Astrocyte of the hippocampus (primary cell): ENCODE results near the gene CACNA1E.

ENCODE experiments used
- DNase-seq: peaks from one replicate; pipeline ENCODE4 v3.0.0; 2011; ENCODE audit warnings: low read depth, low spot score

CACNA1E gene

DNA sequence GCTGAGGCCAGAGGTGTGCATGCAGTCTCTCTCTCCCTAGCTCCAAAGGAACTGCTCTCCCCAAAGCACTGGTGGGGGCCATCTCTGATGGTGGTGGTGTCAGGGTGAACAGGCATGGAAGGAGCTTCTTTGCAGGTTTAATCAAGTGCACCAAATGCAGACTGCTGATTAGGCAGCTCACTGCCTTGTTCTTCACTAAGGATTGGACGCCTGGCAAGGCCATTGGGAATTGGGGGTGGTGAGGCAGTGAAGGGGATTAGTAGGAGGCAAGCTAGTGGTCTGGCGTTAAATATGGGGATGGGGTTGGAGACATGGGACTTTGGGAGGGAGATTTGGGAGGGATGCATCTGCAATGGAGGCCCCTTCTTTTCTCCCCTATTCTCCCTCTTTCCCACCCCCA, 1.5 kb downstream of the CACNA1E start:
- DNase-seq, result no peak

DNA sequence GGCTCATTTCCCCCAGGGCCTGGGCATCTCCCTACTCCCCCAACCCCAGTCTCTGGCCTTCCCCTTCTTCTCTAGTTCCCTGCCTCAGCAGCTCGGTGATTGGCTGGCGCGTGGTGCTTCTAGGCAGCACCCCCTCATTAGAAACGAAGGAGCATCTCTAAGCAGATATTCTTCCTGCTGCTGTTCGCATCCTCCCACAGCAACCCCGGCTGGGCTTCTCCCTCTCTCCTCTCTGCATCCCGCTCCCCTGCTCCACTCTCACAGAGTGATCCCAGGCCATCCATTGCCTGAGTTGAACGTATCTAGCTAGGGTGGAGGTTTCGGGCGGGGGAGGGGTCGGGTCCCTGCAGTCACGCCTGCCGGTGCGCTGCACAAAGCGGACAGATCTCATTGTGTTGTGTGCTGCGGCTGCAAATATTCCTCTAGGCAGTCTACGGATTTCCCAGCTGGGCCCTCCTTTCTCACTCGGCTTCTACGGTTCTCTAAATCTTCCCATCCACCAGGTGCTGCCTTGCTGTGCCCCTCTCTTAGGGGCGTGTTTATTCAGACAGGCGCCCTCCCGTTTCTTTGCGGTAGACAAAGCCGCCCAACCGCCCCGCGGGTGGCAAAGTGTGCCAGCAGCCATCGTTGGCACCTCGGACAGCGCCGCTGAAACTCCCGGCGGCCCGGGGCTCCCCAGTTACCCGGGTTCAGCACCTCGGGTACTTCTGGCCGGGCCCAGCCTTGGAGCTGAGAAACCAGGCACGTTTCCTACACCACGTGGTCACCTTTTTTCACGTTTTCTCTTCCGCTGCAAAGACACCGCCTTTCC, 2.2 kb downstream of the CACNA1E start:
- DNase-seq, result peak; percentile 57

DNA sequence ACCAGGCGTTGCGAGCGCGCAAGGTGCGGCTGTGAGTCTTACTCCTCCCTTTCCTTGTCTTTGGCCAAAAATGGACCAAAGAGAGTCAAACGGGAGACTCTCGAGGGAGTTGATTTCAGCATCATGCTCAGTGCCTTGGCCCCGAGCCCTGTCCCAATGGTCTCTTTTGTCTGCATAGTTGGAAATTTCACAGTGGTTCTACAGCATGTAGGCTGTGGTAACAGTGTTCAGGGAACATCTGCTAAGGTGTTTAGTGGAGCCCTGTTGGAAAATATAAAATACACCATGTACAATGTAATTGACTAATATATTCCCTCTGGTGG, 2.7 kb downstream of the CACNA1E start:
- DNase-seq, result no peak

DNA sequence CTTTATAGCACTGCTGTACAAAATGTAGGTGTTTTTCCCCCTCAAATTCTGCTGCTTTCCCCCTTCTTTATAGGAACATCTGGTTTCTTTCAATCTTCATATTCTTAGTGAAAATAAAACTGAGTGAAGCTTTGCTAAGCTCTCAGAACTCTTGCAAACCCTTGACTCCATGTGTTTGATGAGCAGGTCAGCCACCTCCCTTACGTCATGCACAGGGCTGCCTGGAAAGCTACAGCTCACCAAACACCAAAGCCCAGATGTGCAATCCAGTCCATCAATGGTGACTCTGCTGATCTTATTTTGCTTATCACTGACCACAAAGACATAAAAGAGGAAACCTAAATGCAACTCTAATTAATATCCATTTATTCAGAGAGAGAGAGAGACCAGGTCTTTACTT, 5.5 kb downstream of the CACNA1E start:
- no peak for DNase-seq

DNA sequence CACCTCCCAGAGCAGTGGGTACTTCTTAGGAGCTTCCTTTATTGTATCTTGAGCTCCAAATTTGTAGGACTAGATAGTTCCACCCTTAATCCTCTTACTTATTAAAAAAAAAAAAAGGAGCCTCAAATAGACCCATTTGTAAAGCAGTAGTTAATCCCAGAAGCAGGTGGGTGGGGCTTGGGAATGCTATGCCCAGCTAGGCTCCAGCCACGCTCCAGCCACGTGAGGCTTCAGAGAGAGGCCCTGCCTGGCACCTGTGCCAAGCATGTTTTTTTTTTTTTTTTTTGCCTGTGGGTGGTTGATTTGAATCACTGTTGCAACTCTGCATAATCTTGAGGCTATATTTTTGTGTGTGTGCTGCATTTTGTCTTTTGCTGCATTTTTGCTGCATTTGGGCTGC, 7.0 kb downstream of the CACNA1E start:
- no peak for DNase-seq

DNA sequence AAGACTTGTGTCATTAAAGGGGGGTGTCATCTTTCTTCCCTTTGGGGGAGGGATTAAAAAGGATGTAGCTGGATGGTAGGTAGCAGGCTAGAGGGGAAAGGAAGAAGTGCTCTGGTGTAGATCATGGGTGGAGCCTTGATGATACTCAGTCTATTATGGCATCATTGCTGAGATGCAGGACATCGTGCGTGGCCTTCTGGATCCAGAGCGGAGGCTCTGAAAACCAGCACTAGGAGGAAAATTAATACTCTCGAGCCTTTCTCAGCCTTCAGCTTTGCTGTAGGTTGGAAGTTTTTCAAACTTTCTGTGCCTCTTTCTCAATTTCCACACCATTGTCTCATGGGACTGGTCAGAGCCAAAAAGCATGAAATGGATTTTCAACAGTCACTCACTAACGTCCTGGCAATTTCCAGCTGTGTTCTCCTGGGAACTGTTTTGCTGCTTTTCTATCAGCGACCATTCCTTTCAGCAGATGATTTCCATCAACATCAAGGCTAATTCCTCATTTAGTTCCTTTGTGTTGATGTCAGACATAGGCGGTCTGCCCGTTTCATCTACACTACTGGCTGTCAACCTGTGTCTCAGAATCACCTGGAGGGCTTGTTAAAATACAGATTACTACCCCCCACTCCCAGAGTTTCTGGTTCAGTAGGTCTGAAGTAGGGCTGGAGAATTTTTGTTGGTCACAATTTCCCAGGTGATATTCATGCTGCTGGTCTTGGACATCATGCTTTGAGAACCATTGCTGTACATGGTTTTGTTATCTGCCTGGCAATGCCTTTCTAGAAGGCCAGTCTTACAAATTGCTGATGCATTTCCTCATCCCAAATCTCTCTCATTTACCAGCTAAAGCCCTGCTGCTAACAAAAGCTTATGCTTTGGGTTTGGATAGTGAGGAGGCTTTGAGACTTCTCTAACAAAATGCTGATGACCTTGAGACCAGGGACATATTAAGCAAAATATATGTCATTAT, 7.7 kb downstream of the CACNA1E start:
- no peak for DNase-seq

DNA sequence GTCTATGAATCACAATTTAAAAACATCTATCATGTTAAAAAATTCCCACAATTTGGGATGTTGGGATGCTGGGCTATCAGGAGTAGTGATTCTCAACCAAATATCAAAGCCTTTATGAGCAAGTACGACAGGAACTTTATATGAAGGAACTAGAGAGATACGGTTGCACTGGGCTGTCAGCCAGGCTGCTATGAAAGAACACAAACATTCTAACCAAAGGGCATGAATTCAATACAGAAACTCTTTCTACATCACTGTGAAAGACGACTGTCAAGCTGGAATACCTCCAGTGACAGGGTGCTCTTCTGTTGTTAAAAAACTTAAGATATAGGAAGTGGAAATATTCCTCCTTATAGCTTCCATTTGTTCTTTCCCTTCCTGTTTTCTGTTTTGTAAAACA, 9.8 kb downstream of the CACNA1E start:
- peak; percentile 14 for DNase-seq

DNA sequence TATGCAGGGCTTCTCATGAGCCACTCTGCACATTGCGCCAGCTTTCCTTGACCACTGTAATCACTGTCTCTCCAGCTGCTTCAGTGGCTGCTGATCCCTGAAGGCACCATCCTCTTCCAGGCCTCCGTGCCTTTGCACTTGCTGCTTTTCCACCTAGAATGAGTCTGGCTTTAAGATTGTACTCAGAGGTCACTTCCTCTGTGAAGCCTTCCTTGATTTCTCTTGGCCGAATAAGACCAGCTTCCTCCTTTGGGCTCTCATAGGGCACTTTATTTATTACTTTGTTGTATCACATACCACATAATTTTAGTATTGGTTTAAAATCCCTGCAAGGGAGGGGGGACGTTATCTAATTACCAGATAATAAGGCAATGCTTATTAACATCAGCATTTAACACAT, 10.6 kb downstream of the CACNA1E start:
- no peak for DNase-seq

DNA sequence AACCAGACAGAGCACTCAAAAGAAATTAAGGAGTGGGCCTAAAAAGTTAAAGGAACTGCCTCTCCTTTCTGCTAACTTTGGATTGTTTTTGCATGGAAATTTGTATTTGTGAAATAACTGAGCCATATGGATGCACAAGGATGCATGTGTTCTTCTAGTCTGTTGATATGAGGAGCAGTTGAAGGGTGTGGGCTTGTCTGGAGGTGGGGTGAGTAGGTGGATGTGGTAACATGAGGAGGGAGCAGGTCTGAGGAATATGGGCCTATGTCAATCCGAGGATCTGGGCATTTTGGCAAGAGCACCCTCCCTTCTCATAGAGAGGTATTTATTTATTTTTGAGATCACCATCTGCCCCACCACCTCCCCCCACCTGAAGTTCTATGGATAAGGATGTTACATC, 13.4 kb downstream of the CACNA1E start:
- no peak for DNase-seq

DNA sequence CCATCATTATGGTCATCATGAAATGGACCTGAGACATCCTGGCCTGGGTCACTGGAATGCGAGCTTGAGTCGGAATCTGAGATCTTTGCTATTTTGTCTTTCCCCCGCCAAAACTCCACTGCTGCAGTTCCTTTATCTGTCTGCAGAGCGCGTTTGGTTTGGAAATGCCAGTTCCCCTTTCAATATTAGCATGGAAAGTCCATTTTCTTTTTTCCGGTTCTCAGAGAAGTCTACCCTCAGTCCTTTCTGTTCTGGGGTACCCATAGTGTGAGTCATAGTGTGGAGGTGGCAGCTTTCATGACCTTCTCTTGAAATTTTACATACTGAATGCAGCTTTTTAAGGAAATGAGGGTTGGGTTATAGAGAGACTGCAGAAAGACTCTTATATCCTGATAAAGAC, 14.6 kb downstream of the CACNA1E start:
- DNase-seq, result no peak

DNA sequence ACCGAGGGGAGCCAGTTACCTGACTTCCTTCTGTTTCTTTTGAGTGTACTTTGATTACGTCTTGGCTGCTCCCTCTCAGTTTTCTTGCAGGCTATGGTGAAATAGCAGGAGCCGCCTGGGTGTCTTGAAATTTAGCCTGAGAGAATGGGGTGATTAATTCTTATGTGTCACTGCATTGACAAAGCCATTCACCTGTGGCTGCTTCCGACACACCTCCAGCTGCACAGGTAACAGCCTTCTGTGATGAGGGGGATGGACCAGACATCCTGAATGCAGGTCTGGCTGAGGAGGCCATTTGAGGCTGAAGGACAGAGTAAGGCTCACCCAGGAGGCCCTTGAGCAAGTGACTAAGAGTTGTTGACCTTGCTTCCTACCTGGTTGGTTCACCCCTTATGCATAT, 16.5 kb downstream of the CACNA1E start:
- no peak for DNase-seq

DNA sequence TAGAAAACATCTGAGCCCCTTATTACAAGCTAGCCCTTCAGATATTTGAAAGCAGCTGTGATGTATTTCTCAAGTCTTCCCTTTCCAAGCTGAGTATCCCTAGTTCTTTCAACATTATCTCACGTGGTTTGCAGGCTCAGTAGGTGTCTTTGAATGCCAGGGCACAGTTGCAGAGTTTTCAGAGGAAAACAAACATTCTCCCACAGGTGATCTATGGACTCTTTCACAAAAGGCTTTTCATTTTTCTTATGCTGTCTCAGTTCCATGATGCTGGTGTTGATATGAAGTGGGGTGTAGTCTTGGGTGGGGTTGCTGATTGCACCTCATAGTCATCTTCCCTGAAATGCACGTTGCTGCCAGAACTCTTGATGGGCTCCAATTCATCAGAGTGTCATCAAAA, 17.3 kb downstream of the CACNA1E start:
- no peak for DNase-seq

DNA sequence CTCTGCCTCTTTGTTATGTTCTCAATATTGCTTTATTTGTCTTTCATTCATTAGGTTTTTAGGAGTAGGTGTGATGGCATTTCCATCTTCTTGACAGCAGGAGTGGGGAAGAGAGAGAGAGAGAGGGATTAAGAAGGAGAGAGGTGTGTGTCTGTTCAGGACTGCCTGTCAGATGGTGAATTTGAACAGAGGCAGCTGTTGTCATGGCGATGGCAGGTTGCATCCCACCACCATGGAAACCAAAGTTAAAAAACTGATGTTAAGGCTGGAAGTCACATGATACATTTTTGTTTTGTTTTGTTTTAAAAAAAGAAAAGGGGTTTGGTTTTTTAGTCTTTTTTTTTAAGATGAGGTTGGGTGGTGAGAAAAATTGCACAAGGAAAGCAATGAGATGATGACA, 18.3 kb downstream of the CACNA1E start:
- no peak for DNase-seq

DNA sequence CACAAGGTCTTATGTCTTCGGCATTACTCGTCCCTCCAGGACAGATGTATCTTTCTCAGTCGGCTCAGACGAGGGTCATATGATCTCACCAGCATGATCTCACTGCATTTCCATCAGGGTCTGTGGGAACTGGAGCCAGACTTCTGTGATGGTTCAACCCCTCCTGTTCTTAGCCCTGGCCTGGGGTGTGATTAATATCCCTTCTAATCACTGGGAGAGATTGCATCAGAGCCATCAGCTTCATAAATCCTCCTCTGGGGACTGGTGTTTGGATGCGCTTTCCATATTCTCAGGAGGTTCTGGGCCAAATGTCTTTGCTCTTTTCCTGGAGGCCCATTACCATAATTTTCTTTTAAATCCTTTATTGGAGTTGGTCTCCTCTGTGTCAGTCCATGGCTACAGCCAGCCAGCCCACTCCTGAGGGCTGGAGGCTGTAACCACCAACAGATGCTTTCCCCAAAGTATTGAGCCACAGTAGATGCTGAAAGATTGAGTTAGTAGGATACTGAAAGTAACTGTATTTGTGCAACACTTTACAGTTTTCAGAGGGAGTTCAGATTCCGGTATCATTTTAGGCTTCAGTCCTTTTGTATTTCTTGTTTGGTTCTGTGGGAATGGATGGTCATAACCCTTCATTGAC, 20.0 kb downstream of the CACNA1E start:
- DNase-seq, result no peak

DNA sequence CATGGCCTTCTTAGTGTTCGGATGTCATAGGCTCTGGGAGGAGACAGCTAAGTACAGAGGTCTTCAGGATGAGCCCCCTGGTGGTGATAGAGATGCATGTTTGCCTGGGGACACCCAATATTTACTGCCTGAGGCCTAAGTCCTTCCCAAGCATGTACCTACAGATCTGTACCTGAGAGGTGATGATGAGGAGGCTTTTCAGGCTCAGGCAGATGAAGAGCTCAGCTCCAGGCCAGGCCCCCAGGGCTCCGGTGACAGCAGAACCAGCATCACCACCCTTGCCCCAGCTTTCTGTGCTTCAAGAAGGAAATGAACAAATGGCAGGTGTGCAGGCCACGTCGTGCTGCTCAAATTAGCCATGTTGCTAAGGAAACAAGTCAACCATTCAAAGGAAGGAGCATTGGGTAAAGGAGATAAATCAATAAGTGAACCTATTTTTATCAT, 21.1 kb downstream of the CACNA1E start:
- no peak for DNase-seq

DNA sequence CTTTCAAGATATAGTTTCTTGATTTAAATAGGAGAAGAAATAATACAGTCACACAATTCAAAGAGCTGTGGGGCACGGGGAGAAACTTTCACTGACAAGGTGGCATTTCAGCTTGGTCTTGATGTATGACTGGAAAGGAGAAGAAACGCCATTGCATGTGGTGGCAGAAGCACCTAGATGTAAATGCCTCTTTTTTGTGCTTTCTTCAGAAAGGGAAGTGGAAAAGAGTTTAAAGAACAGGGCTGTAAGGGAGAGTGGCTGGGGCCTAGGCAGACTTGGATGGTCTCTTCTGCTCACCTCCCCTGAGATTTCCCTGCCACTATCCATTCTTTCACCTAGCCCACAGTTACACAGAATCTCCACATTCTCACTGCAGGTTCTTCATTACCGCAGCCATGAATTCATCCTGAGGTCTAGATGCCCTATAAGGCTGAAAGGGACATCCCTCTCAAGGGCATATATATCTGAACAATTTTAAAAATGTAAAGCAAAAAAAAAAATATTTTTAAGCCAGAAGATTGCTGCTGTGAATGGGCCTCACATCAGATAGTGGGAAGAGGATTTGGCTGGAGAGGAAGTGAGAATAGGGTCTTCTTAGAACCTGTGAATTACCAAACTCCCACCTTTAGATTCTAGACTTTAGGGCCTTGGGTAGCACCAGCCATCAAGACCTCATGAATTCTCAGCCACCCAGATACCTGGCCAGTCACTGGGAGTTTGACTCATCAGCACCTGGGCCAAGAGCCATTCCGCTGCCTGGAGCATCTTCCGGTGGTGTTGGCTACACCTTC, 23.4 kb downstream of the CACNA1E start:
- no peak for DNase-seq

DNA sequence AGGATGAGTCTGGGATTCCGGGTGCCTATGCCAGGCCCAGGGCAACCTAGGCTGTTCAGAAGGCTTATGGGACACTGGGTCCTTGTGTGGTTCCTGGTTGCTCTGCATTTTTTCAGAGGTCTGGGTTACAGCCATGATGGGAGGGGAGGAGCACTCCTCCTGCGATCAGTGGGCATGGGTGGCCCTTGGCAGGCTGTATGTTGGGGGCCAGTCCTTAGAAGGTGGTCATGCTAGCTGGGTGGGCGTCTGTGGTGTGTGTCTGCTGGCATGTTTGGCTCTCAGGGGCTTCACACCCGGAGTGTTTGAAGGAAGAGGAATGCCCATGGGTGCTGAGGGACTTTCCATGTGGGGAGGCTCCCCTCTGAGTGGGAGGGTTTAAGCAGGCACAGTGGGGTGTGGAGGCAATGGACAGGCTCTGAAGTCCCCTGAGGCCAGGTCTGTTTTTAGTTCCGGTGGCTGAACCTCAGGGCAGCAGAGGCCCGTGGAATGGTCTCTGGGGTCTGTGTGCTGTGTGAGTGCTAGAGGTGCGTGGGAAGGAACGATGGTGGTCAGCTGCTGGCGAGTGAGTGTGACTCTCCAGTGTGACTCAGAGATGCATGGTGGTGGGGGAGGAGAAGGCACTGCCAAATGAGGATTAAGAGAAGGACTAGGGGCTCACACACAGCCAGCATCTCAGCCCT, 25.3 kb downstream of the CACNA1E start:
- peak; percentile 22 for DNase-seq

DNA sequence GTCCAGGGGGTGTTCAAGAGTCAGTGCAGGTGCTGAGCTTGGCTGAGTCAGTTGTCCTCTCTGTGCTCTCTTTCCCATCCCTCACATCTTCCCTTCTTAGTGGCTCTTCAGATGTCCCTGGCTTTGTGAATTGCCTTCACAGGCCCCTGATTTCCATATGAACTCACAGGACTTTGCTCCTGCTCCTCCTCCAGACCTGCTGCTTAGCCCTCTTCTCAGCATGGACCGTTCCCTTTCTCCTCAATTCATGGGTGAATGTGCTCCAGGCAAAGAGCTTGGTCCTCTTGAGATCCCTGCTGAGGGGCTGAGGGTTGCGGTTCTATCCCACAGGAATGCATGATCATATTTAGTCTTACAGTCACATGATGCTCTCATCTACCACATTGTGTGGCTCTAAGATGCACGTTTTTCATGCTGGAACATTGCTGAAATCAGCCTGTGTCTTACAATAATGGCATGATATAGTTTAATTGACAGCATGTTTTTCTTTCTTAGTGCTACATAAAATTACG, 30.5 kb downstream of the CACNA1E start:
- peak; percentile 7 for DNase-seq

DNA sequence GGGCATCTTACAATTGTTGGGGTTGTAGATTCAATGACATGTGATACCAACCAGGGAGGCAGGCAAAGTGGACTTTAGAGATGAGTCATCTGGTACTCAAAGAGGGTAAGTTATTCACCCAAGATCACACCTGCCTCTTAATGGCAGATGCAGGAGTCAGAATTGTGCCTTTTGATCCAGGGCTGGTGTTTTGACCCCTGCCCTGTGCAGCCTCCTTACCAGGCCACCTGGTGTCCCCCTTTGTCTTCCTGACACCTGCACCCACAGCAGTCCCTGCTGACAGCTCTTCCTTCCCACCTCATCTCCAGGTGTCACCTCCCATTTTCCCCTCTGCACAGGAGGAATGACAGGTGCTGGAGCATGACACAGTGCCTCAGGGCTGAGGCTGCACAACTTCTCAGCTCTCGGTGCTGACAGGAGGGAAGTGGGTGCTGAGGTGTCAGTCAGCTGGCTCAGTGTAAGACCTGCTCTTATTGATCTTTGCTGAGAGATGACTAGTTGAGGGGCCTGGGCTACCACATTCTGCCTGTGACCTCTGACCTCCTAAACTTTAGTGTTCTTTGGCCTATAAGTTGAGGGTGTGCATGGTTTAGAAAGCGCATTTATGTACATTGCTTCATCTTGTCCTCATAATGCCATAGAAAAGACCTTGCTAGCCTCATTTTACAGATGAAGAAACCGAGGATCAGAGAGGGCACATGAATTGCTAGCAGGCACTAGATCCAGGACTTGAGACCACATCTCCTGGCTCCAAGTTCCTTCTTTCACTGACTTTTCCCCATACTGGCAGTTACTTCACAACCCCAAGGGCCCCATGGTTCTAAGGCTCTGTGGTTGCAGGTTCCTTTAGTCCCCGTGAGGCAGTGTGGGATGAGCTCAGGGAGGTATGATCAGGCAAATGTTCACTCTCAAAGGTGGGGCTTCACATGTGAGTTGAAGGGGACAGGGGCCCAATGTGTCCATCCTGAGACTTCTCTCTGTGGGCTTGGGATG, 31.3 kb downstream of the CACNA1E start:
- DNase-seq, result no peak

DNA sequence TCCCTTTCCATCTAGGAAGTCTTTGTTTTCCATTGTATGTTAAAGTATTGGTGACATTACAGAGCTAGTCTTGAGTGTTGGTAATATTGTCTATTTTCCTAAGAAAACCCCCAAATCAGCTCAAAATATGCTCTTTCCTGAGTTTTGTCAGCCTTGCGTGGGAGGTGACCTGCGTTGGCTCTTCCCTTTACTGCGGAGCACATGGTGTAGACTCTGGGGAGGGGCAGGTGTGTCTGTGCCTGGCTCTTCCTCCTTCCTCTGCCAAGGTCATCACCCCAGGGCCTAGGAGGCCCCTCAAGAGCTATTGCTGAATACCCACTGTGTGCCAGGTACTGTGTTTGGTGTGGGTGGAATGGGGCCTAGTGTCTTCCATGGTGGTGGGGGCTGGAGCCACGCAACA, 33.4 kb downstream of the CACNA1E start:
- no peak for DNase-seq
